HL-60 (cell line): ENCODE results near the gene COPG2.
"Not testable (repeated sequence)": the region's sequence is repeated elsewhere in the genome, so short reads cannot be mapped to it uniquely, and the experiment has no call there.

Experiments used
- DNase-seq, 2 experiments: peaks; one replicate each; pipeline ENCODE4 v3.0.0-alpha.2; 2010 to 2020; ENCODE audit warnings: low read depth in 1 of 2, low spot score in 1 of 2
- H3K27ac ChIP-seq: fragments of 250-450 bp; sonication (Bioruptor Pico); replicated peaks from 2 replicates; pipeline ENCODE4 v1.5.1; 2020; ENCODE audit warnings: mild to moderate bottlenecking, moderate library complexity
- H3K27me3 ChIP-seq: fragments of 250-450 bp; sonication (Bioruptor Pico); 2 replicates; pipeline ENCODE4 v1.5.1; 2021; ENCODE audit warnings: mild to moderate bottlenecking, moderate library complexity; ENCODE audit not compliant: insufficient read depth, poor library complexity, severe bottlenecking
- H3K4me3 ChIP-seq: replicated peaks from 2 replicates; pipeline ENCODE4 v1.5.1; 2011; ENCODE audit warnings: mild to moderate bottlenecking, control low read depth, low read length; ENCODE audit not compliant: insufficient read depth
- CTCF ChIP-seq: IDR thresholded peaks from one replicate; pipeline ENCODE4 v1.5.1; 2011; ENCODE audit warnings: low read length, control low read depth, inconsistent platforms; ENCODE audit not compliant: insufficient read depth
- GABPA ChIP-seq: IDR thresholded peaks from 2 replicates; pipeline ENCODE4 v1.6.1; 2012; ENCODE audit warnings: low read depth
- POLR2AphosphoS5 ChIP-seq: IDR thresholded peaks from 2 replicates; pipeline ENCODE4 v1.6.1; 2012; ENCODE audit warnings: low read depth
- REST ChIP-seq: IDR thresholded peaks from 2 replicates; pipeline ENCODE4 v1.6.1; 2012; ENCODE audit warnings: low read depth; ENCODE audit not compliant: insufficient replicate concordance
- SPI1 ChIP-seq: IDR thresholded peaks from 2 replicates; pipeline ENCODE4 v1.6.1; 2012; ENCODE audit warnings: low read depth, mild to moderate bottlenecking, borderline replicate concordance

COPG2 gene

GRCh38 chr7:130544356-130544755, 124.2 kb downstream of the COPG2 start:
- H3K27me3 ChIP-seq = no peaks in the 10 kb centered on the region
- no peak for TF ChIP-seq POLR2AphosphoS5
- TF ChIP-seq SPI1 = no peak
- no peak for TF ChIP-seq GABPA
- TF ChIP-seq REST = no peak
- TF ChIP-seq CTCF = no peak

GRCh38 chr7:130543487-130544010, 125.0 kb downstream of the COPG2 start:
- Histone ChIP-seq H3K27me3 (no peaks in the 10 kb centered on the region), H3K27ac (no peak overlapping the region), H3K4me3 (no peak overlapping the region)
- no peak for DNase-seq
- no peak for TF ChIP-seq CTCF
- TF ChIP-seq GABPA = no peak
- no peak for TF ChIP-seq SPI1
- TF ChIP-seq POLR2AphosphoS5 = no peak
- TF ChIP-seq REST = no peak

More at GRCh38 chr7:130544356-130544755, 124.2 kb downstream of the COPG2 start:
- no peak for DNase-seq
- no peak overlapping the region for H3K27ac ChIP-seq
- no peak overlapping the region for H3K4me3 ChIP-seq

GRCh38 chr7:130542297-130542696, 126.3 kb downstream of the COPG2 start:
- not testable (repeated sequence) for H3K27me3 ChIP-seq

GRCh38 chr7:130541287-130541686, 127.3 kb downstream of the COPG2 start:
- not testable (repeated sequence) for DNase-seq, H3K27ac ChIP-seq, H3K27me3 ChIP-seq, H3K4me3 ChIP-seq

More at GRCh38 chr7:130542297-130542696, 126.3 kb downstream of the COPG2 start:
- DNase-seq, H3K4me3 ChIP-seq, H3K27ac ChIP-seq: not testable (repeated sequence)

GRCh38 chr7:130537894-130538293, 130.7 kb downstream of the COPG2 start:
- not testable (repeated sequence) for H3K4me3 ChIP-seq, H3K27me3 ChIP-seq, H3K27ac ChIP-seq, DNase-seq

- Histone ChIP-seq H3K27ac (no peak overlapping the region), H3K27me3 (no peaks in the 10 kb centered on the region), H3K4me3 (no peak overlapping the region)
- DNase-seq = no peak
- no peak for TF ChIP-seq CTCF
- TF ChIP-seq REST = no peak
- TF ChIP-seq GABPA = no peak
- TF ChIP-seq POLR2AphosphoS5 = no peak
- no peak for TF ChIP-seq SPI1
Observed at GRCh38 chr7:130529417-130529816, 139.1 kb downstream of the COPG2 start.
